Upper lobe of left lung (tissue), 4 donors: ENCODE data around the gene ODAD2.

ENCODE experiments used
- CTCF ChIP-seq, 6 experiments: fragments of 450-650 bp in 4 of 6; fragments of 200-600 bp in 2 of 6; sonication (generic) in 2 of 6; IDR thresholded peaks; one replicate each; pipeline ENCODE4 v1.5.1; 2016 to 2019; ENCODE audit warnings: antibody characterized with exemption in 6 of 6
- POLR2A ChIP-seq, 4 donors: fragments of 450-650 bp; IDR thresholded peaks; one replicate each; pipeline ENCODE4 v1.5.1; 2016 to 2017; ENCODE audit warnings: antibody characterized with exemption in 4 of 4, mild to moderate bottlenecking in 2 of 4

- TF ChIP-seq CTCF (IDR thresholded peaks at IDR 0.05) (no peak), POLR2A (IDR thresholded peaks at IDR 0.05) (no peak)
These were observed 178.9 kb downstream of the ODAD2 start for GRCh38 chr10:27819781-27820531.
